CD14-positive monocyte (primary cell): ENCODE results near the gene SH3RF1. TPM values are rescaled to one million over a fixed set of nuclear protein-coding genes. Genes with fewer than 3 reads are reported as not detected.

ENCODE experiments used
- DNase-seq, 3 donors: peaks; one replicate each; pipeline ENCODE4 v3.0.0-alpha.2; 2011 to 2022
- H2AFZ ChIP-seq: 2 replicates; pipeline ENCODE4 v1.6.0; 2012; ENCODE audit warnings: mild to moderate bottlenecking, low read depth, low read length, inconsistent platforms; ENCODE audit not compliant: insufficient read depth, poor library complexity, severe bottlenecking
- H3K27ac ChIP-seq, 2 donors: 1 replicate in 1 of 2; 2 replicates in 1 of 2; pipeline ENCODE4 v1.5.1; 2012 to 2013; ENCODE audit warnings: low read length in 2 of 2, control low read depth in 1 of 2, inconsistent platforms in 1 of 2, low read depth in 1 of 2, mild to moderate bottlenecking in 1 of 2
- H3K27me3 ChIP-seq, 2 donors: one replicate each; pipeline versions ENCODE4 v1.6.0 to v1.6.1; 2011 to 2013; ENCODE audit warnings: low read length in 2 of 2; ENCODE audit not compliant: control insufficient read depth in 2 of 2, insufficient read depth in 2 of 2
- H3K36me3 ChIP-seq, 2 donors: replicated peaks in 1 of 2; 1 replicate in 1 of 2; 2 replicates in 1 of 2; pipeline versions ENCODE4 v1.5.1 to v1.6.1; 2012 to 2013; ENCODE audit warnings: low read length in 2 of 2, control low read depth in 1 of 2, inconsistent platforms in 1 of 2, mild to moderate bottlenecking in 1 of 2; ENCODE audit not compliant: insufficient read depth in 2 of 2, control insufficient read depth in 1 of 2
- H3K4me1 ChIP-seq, 2 donors: 1 replicate in 1 of 2; 2 replicates in 1 of 2; pipeline versions ENCODE4 v1.5.1 to v1.6.1; 2012 to 2013; ENCODE audit warnings: low read length in 2 of 2, control low read depth in 1 of 2, inconsistent platforms in 1 of 2, mild to moderate bottlenecking in 1 of 2, moderate library complexity in 1 of 2; ENCODE audit not compliant: insufficient read depth in 2 of 2, control insufficient read depth in 1 of 2
- H3K4me2 ChIP-seq: replicated peaks from 2 replicates; pipeline ENCODE3; 2012; ENCODE audit warnings: low read length, moderate library complexity, mild to moderate bottlenecking; ENCODE audit not compliant: poor library complexity, severe bottlenecking; ENCODE audit errors: extremely low read depth
- H3K4me3 ChIP-seq, 3 experiments: fragments of 200-600 bp in 1 of 3; sonication (generic) in 1 of 3; replicated peaks in 1 of 3; 1 replicate in 2 of 3; 2 replicates in 1 of 3; pipeline ENCODE4 v1.5.1; 2011 to 2013; ENCODE audit warnings: low read length in 3 of 3, mild to moderate bottlenecking in 3 of 3, control low read depth in 2 of 3, low read depth in 2 of 3, inconsistent platforms in 1 of 3, moderate library complexity in 1 of 3
- H3K79me2 ChIP-seq: 2 replicates; pipeline ENCODE4 v1.6.0; 2012; ENCODE audit warnings: mild to moderate bottlenecking, control low read depth, inconsistent platforms, low read length, moderate library complexity; ENCODE audit not compliant: insufficient read depth
- H3K9ac ChIP-seq: 2 replicates; pipeline ENCODE4 v1.6.0; 2017; ENCODE audit warnings: low read length, mild to moderate bottlenecking; ENCODE audit not compliant: insufficient read depth, poor library complexity, severe bottlenecking
- H3K9me3 ChIP-seq, 2 donors: replicated peaks in 1 of 2; 1 replicate in 1 of 2; 2 replicates in 1 of 2; pipeline versions ENCODE4 v1.5.1 to v1.6.1; 2012 to 2013; ENCODE audit warnings: low read length in 2 of 2, control low read depth in 1 of 2; ENCODE audit not compliant: control insufficient read depth in 1 of 2, insufficient read depth in 1 of 2
- H4K20me1 ChIP-seq: 2 replicates; pipeline ENCODE4 v1.6.0; 2012; ENCODE audit warnings: mild to moderate bottlenecking, low read length, control low read depth, moderate library complexity; ENCODE audit not compliant: insufficient read depth
- H3K27ac Mint-ChIP-seq, 7 donors: one replicate each; pipeline ENCODE4 v1.8.0; 2020; ENCODE audit warnings: mild to moderate bottlenecking in 7 of 7, mixed read lengths in 7 of 7, moderate library complexity in 6 of 7, inconsistent platforms in 2 of 7
- H3K27me3 Mint-ChIP-seq, 3 donors: one replicate each; pipeline ENCODE4 v1.8.0; 2021 to 2022; ENCODE audit warnings: low read depth in 3 of 3, mild to moderate bottlenecking in 3 of 3, mixed read lengths in 3 of 3, moderate library complexity in 3 of 3, inconsistent platforms in 1 of 3
- H3K36me3 Mint-ChIP-seq, 2 donors: one replicate each; pipeline ENCODE4 v1.8.0; 2020; ENCODE audit warnings: mixed read lengths in 2 of 2, inconsistent platforms in 1 of 2, mild to moderate bottlenecking in 1 of 2
- H3K4me1 Mint-ChIP-seq: one replicate; pipeline ENCODE4 v1.8.0; 2020; ENCODE audit warnings: mild to moderate bottlenecking, mixed read lengths
- H3K4me3 Mint-ChIP-seq, 2 donors: one replicate each; pipeline ENCODE4 v1.8.0; 2020; ENCODE audit warnings: mild to moderate bottlenecking in 2 of 2, mixed read lengths in 2 of 2, moderate library complexity in 1 of 2
- H3K9me3 Mint-ChIP-seq, 7 donors: one replicate each; pipeline ENCODE4 v1.8.0; 2020 to 2022; ENCODE audit warnings: mixed read lengths in 7 of 7, mild to moderate bottlenecking in 6 of 7, moderate library complexity in 6 of 7, inconsistent platforms in 2 of 7
- CTCF ChIP-seq: fragments of 200-600 bp; IDR thresholded peaks from one replicate; pipeline ENCODE4 v1.8.0; 2022; ENCODE audit warnings: antibody characterized with exemption, mild to moderate bottlenecking
- WGBS: methylation state at CpG from one replicate; pipeline ENCODE4 v1.1.5; 2013; ENCODE audit warnings: missing lambda C conversion rate; ENCODE audit not compliant: insufficient coverage; 5-methylcytosine and 5-hydroxymethylcytosine counted together
- intact Hi-C, 2 donors: fragments of 100-400 bp; cut with micrococcal nuclease; formaldehyde crosslinking; loops; one replicate each; pipeline versions ENCODE4 v1.15.0 to v1.15.1; 2023
- polyA plus RNA-seq, 3 donors: library from polyadenylated mRNA; depleted of rRNA in 1 of 3; unstranded in 2 of 3; stranded (reverse) in 1 of 3; fragments of 300-500 nt in 2 of 3; fragments of >200 nt in 1 of 3; fragmentation: Illumina TruSeq in 2 of 3; gene quantifications; 1 replicate in 2 of 3; 2 replicates in 1 of 3; pipeline ENCODE4 v1.2.3, GENCODE V29; 2012 to 2021

SH3RF1 gene
- polyA plus RNA-seq, 3 donors = 3.1 to 4.7 (median 4.4) TPM

GRCh38 chr4:169132561-169133305 is 138.0 kb downstream of the SH3RF1 start:
- H3K9ac ChIP-seq = no peak overlapping the region
- H3K4me2 ChIP-seq = no peak overlapping the region
- no CpG with 5 or more reads among the region's 3 CpGs for WGBS
- TF ChIP-seq CTCF = no peak
- H3K4me3 ChIP-seq = no peak overlapping the region
- H4K20me1 ChIP-seq = no peaks in the 10 kb centered on the region
- H3K27ac Mint-ChIP-seq = no peak overlapping the region
- no peaks in the 10 kb centered on the region for H3K4me1 ChIP-seq
- no peak overlapping the region for H3K27ac ChIP-seq
- H3K9me3 Mint-ChIP-seq = no peaks in the 10 kb centered on the region
- no peak overlapping the region for H2AFZ ChIP-seq
- H3K27me3 ChIP-seq = no peaks in the 10 kb centered on the region
- no peaks in the 10 kb centered on the region for H3K27me3 Mint-ChIP-seq
- no peak for DNase-seq
- peaks cover 53 to 85% of the 10 kb centered on the region in 2 donors for H3K36me3 ChIP-seq
- H3K79me2 ChIP-seq = no peaks in the 10 kb centered on the region
- H3K4me1 Mint-ChIP-seq = no peaks in the 10 kb centered on the region
- no peaks in the 10 kb centered on the region for H3K9me3 ChIP-seq
- H3K4me3 Mint-ChIP-seq = no peak overlapping the region
- H3K36me3 Mint-ChIP-seq = peaks cover 67 to 70% of the 10 kb centered on the region in 2 donors
- intact Hi-C loops = no loop called here

GRCh38 chr4:169131556-169132208 is 139.1 kb downstream of the SH3RF1 start:
- H4K20me1 ChIP-seq = no peaks in the 10 kb centered on the region
- no peak overlapping the region for H3K4me3 ChIP-seq
- Mint-ChIP-seq H3K36me3 (peaks cover 74 to 78% of the 10 kb centered on the region in 2 donors), H3K4me3 (no peak overlapping the region), H3K27me3 (no peaks in the 10 kb centered on the region), H3K4me1 (no peaks in the 10 kb centered on the region), H3K27ac (no peak overlapping the region), H3K9me3 (no peaks in the 10 kb centered on the region)
- H3K79me2 ChIP-seq = no peaks in the 10 kb centered on the region
- 100% methylated on average over 2 of the region's 9 CpGs for WGBS
- H3K4me2 ChIP-seq = no peak overlapping the region
- H3K9ac ChIP-seq = no peak overlapping the region
- no peaks in the 10 kb centered on the region for H3K27me3 ChIP-seq
- H3K4me1 ChIP-seq = no peaks in the 10 kb centered on the region
- H3K27ac ChIP-seq = no peak overlapping the region
- intact Hi-C loops = no loop called here
- no peaks in the 10 kb centered on the region for H3K9me3 ChIP-seq
- DNase-seq = no peak
- H3K36me3 ChIP-seq = peaks cover 53 to 92% of the 10 kb centered on the region in 2 donors
- no peak overlapping the region for H2AFZ ChIP-seq
- no peak for TF ChIP-seq CTCF
